ENCODE results near the gene TMPRSS13. TPM values are rescaled to one million over a fixed set of nuclear protein-coding genes. Genes with fewer than 3 reads are reported as not detected.

TMPRSS13 gene
- total RNA-seq, 1 experiment from 2014 or later = 0.50 TPM

DNA sequence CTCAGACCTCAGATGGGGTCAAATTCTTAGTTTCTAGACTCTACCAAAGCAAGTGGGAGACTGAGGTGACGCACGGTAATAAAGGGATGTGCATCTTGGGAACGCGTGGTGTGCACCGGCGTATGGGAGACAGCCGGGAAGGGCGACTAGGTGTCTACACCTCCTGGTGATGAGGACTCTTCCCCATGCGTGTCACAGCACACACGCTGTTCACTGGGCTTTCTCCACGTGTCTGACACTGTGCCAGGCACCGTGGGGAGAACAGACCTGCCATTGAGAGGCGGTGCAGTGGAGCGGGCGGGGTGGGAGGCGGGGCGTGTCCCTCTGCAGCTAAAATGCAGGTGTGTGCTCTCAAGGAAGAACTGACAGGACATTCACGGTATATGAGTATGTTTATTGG lies 58.0 kb downstream of the TMPRSS13 start:
- peaks cover 47% of the 10 kb centered on the region for H3K27me3 Mint-ChIP-seq (ENCODE audit: low read depth)
- Histone ChIP-seq H3K9me3 (ENCODE audit: control insufficient read depth, low read depth, low read length) (no peaks in the 10 kb centered on the region), H3K79me1 (ENCODE audit: insufficient read depth, low read depth, low read length, poor library complexity, severe bottlenecking) (no peaks in the 10 kb centered on the region), H2BK12ac (ENCODE audit: insufficient read length, low read depth, low read length) (no peak overlapping the region), H2BK5ac (ENCODE audit: insufficient read length, low read length) (no peak overlapping the region), H3K27me3 (ENCODE audit: insufficient read depth, low read length) (no peaks in the 10 kb centered on the region; the same call in 1 of the 2 replicates), H3K4me2 (ENCODE audit: insufficient read depth, insufficient read length, low read length) (no peak overlapping the region), H2BK120ac (ENCODE audit: low read depth, low read length, poor library complexity, severe bottlenecking) (no peak overlapping the region), H3K4ac (ENCODE audit: low read depth, low read length) (no peak overlapping the region), H3K18ac (ENCODE audit: insufficient read length, low read depth, low read length) (no peak overlapping the region), H3K56ac (ENCODE audit: insufficient read length, low read depth, low read length) (no peak overlapping the region), H3K4me1 (ENCODE audit: insufficient read depth, low read length) (peaks cover 10% of the 10 kb centered on the region; the same call in 1 of the 2 replicates), H2BK20ac (ENCODE audit: low read depth, low read length, poor library complexity, severe bottlenecking) (no peak overlapping the region), H2BK15ac (ENCODE audit: low read depth, low read length) (no peak overlapping the region), H4K8ac (replicated peaks; ENCODE audit: insufficient read length, low read depth, low read length) (no peak overlapping the region), H3K9ac (ENCODE audit: extremely low read depth, insufficient read length, low read length) (no peak overlapping the region), H3K27ac (ENCODE audit: insufficient read length, low read depth, low read length) (no peak overlapping the region), H4K20me1 (ENCODE audit: control insufficient read depth, insufficient read depth, insufficient read length) (no peaks in the 10 kb centered on the region), H2AFZ (ENCODE audit: low read length) (no peak overlapping the region), H3K79me2 (ENCODE audit: insufficient read depth, low read length) (no peaks in the 10 kb centered on the region), H3K23ac (ENCODE audit: insufficient read length, low read depth, low read length) (no peak overlapping the region), H3T11ph (ENCODE audit: low read length) (no peak overlapping the region), H2AK5ac (ENCODE audit: insufficient read length, low read length) (no peak overlapping the region), H4K5ac (ENCODE audit: insufficient read length, low read depth, low read length) (no peak overlapping the region), H3K23me2 (ENCODE audit: insufficient read length, low read depth, low read length, poor library complexity, severe bottlenecking) (peaks cover 15% of the 10 kb centered on the region), H4K91ac (ENCODE audit: insufficient read length, low read depth, low read length) (no peak overlapping the region), H3K14ac (ENCODE audit: insufficient read depth, low read length) (no peak overlapping the region)
- H3K9me3 Mint-ChIP-seq = no peaks in the 10 kb centered on the region
- TF ChIP-seq, protein P1, sequence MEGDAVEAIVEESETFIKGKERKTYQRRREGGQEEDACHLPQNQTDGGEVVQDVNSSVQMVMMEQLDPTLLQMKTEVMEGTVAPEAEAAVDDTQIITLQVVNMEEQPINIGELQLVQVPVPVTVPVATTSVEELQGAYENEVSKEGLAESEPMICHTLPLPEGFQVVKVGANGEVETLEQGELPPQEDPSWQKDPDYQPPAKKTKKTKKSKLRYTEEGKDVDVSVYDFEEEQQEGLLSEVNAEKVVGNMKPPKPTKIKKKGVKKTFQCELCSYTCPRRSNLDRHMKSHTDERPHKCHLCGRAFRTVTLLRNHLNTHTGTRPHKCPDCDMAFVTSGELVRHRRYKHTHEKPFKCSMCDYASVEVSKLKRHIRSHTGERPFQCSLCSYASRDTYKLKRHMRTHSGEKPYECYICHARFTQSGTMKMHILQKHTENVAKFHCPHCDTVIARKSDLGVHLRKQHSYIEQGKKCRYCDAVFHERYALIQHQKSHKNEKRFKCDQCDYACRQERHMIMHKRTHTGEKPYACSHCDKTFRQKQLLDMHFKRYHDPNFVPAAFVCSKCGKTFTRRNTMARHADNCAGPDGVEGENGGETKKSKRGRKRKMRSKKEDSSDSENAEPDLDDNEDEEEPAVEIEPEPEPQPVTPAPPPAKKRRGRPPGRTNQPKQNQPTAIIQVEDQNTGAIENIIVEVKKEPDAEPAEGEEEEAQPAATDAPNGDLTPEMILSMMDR (conservative IDR thresholded peaks at IDR 0.05) = no peak
- H3K4me3 Mint-ChIP-seq = no peak overlapping the region
- no CpG with 5 or more reads among the region's 18 CpGs for WGBS (ENCODE audit: extremely low coverage, insufficient read length, low lambda C conversion rate)
- H3K4me1 Mint-ChIP-seq = peaks cover 46 to 70% of the 10 kb centered on the region in 2 experiments
- no peak for DNase-seq
- no peak overlapping the region; a peak in 1 of 7 replicates for H3K27ac Mint-ChIP-seq
- H3K36me3 Mint-ChIP-seq (ENCODE audit: insufficient read depth in 1 of 3, low read depth in 3 of 3) = peaks cover 0 to 3% (median 2%) of the 10 kb centered on the region in 3 experiments; a peak in 1 of 7 replicates
